ENCODE measurements around the gene ZBTB21.

DNA sequence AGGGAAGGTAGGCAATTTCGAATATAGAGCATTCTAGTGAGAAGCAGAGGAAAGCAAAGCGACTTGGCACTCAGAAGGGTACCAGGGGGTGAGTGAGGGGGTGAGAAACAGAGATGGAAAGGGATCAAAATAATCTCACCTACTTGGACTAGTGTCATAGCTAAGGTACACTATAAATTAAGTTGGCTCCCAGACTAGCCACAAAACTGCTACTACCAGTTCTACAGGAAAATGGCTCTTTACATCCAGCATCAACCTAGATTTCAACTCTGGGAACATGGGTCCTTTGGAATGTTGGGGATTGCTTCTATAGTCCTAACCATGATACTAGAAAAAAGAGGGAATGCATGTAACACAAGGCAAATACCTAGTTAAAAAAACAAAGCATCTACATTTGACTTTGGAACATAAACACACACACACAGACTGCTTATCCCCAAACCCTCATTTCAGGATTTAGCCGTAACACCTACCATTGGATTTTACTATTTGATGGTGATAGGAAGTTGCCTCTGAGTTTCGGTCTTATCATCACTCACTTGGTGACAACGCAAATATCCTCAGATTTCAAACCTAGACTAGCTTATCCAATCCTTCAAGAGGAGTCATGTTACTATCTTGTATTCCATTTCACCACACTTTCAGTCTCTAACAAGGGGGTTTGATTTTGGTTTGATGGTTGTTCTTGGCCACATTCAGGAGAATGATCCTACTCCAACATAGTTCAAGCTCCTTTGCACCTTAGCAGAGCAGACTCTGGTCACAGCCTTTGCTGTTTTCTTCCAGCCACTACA is 5.6 kb downstream of the ZBTB21 start:
- TF ChIP-seq, protein P1, sequence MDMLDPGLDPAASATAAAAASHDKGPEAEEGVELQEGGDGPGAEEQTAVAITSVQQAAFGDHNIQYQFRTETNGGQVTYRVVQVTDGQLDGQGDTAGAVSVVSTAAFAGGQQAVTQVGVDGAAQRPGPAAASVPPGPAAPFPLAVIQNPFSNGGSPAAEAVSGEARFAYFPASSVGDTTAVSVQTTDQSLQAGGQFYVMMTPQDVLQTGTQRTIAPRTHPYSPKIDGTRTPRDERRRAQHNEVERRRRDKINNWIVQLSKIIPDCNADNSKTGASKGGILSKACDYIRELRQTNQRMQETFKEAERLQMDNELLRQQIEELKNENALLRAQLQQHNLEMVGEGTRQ (IDR thresholded peaks at IDR 0.05; ENCODE audit: low read length): no peak
- TF ChIP-seq TAF1 (IDR thresholded peaks at IDR 0.05; ENCODE audit: low read depth, low read length) (no peak), SP1 (IDR thresholded peaks at IDR 0.05; ENCODE audit: low read depth, low read length) (no peak), EZH2 (IDR thresholded peaks at IDR 0.05; ENCODE audit: low read depth, low read length, severe bottlenecking) (no peak), CEBPB (IDR thresholded peaks at IDR 0.05; ENCODE audit: low read depth, low read length) (no peak), EGR1 (IDR thresholded peaks at IDR 0.05; ENCODE audit: borderline replicate concordance, low read depth, low read length) (no peak), POU5F1 (IDR thresholded peaks at IDR 0.05; ENCODE audit: low read depth, low read length) (no peak), CHD2 (IDR thresholded peaks at IDR 0.05; ENCODE audit: low read length) (no peak), CBX5 (IDR thresholded peaks at IDR 0.05; ENCODE audit: low read depth, low read length) (no peak), ZNF274 (IDR thresholded peaks at IDR 0.05; ENCODE audit: borderline replicate concordance, extremely low read depth, low read length) (no peak), POLR2A (IDR thresholded peaks at IDR 0.05; ENCODE audit: control extremely low read depth in 1 of 2, low read depth in 2 of 2, low read length in 2 of 2) (no peak), JUN (IDR thresholded peaks at IDR 0.05; ENCODE audit: low read depth, low read length) (no peak)
- TF ChIP-seq, protein P2, sequence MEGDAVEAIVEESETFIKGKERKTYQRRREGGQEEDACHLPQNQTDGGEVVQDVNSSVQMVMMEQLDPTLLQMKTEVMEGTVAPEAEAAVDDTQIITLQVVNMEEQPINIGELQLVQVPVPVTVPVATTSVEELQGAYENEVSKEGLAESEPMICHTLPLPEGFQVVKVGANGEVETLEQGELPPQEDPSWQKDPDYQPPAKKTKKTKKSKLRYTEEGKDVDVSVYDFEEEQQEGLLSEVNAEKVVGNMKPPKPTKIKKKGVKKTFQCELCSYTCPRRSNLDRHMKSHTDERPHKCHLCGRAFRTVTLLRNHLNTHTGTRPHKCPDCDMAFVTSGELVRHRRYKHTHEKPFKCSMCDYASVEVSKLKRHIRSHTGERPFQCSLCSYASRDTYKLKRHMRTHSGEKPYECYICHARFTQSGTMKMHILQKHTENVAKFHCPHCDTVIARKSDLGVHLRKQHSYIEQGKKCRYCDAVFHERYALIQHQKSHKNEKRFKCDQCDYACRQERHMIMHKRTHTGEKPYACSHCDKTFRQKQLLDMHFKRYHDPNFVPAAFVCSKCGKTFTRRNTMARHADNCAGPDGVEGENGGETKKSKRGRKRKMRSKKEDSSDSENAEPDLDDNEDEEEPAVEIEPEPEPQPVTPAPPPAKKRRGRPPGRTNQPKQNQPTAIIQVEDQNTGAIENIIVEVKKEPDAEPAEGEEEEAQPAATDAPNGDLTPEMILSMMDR (IDR thresholded peaks at IDR 0.05; ENCODE audit: control extremely low read depth in 1 of 3, insufficient read depth in 1 of 3, low read depth in 1 of 3, low read length in 3 of 3): no peak
